IPS DF 19.7 (cell line): ENCODE data around the gene RGS17.
"Not testable (repeated sequence)": the region's sequence is repeated elsewhere in the genome, so short reads cannot be mapped to it uniquely, and the experiment has no call there.

ENCODE experiments used
- DNase-seq: peaks from one replicate; pipeline ENCODE4 v3.0.0-alpha.2; 2013; ENCODE audit warnings: low read depth, low spot score

The RGS17 gene

DNA sequence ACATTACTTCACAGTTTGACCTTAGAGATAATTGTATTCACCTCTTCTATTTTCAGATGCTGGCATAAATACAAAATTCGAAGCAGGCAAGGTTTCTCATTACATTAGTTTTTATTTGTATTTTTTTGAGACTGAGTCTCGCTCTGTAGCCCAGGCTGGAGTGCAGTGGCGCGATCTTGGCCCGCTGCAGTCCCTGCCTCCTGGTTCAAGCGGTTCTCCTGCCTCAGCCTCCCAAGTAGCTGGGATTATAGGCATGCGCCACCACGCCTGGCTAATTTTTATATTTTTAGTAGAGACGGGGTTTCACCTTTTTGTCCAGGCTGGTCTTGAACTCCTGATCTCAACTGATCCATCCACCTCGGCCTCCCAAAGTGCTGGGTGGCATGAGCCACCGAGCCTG lies 145.8 kb downstream of the RGS17 start:
- not testable (repeated sequence) for DNase-seq

- no peak for DNase-seq
Measured at GRCh38 chr6:152984513-152984872, 146.6 kb downstream of the RGS17 start.

DNA sequence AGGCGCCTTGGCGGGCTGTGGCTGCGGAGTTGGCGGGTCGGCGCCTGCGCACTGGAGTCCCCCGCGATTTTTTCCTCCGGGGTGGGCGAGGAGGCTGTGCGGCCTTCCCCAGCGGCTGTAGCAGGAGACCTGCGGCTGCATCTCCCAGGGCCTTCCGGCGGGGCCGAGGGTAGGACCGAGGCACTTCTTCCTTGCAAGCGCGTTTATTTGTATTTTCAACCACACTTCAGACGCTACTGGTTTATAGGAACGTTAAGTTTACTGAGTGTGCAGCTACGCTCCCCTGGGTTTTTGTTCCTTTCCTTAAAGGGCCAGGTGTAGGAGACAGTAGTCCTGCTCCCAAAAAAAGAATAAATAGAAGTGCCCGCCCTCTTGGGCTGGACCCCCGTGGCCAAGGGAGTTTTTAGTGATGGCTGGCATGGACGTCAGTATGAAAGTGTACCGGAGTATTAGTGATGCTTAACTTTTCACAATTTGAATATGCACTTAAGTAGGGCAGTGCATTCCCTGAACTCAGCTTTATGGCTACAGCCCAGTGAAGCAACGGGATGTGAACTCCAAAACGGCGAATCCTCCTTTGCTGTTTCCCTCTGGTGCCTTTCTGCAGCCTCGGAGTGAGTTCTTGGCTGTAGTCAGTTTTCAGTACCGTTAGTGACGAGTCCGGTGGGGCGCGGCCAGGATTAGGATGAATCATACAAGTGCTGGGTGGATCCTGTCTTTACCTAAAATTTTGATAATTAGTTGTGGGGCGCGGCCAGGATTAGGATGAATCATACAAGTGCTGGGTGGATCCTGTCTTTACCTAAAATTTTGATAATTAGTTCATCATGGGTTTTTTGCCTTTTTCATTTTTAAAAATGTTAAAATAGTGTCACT lies 147.2 kb downstream of the RGS17 start:
- no peak for DNase-seq

- peak; percentile 86 for DNase-seq
Measured at GRCh38 chr6:152982904-152983636, 148.0 kb downstream of the RGS17 start, which contains the start of gene FBXO5. Gene FBXO5, minus strand, starts transcription at chr6:152983041. Its CDS starts 82 bp downstream, at chr6:152982959.

GRCh38 chr6:152981989-152982903 lies 148.8 kb downstream of the RGS17 start:
- DNase-seq = no peak

DNA sequence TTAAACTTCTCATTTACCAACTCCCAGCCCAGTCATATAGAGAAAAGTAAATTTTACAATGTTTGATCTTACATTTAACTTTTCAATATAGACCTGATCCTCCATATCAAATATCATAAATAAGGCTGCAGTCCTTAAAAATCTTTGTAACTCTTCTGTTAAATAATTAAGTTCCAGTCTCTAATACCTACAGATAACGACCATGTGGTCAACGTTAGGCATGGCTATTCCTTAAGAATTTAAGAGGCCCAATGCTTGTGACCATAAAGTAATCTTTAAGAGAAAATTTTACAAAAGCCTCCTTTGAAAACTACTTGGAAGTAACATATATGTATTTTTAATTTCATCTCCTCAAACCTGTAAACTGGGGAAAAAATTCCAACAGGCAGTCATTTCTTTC lies 149.9 kb downstream of the RGS17 start:
- DNase-seq = no peak

GRCh38 chr6:152980656-152981055 lies 150.4 kb downstream of the RGS17 start:
- DNase-seq = no peak

DNA sequence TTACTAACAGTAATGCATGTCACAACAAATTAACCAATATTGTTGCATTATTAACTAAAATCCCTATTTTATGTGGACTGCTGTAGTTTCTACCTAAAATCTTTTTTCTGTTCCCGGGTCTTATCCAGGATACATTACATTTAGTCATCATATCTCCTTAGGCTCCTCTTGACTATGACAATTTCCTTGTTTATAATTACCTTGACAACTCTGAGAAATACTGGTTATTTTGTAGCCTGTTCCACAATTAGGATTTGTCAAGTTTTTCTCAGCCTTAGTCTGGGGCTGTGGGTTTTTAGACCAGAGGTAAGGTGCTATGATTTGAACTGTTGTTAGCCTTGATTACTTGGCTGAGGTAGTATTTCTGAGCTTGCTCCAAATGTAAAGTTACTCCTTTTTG lies 152.0 kb downstream of the RGS17 start:
- DNase-seq = no peak

DNA sequence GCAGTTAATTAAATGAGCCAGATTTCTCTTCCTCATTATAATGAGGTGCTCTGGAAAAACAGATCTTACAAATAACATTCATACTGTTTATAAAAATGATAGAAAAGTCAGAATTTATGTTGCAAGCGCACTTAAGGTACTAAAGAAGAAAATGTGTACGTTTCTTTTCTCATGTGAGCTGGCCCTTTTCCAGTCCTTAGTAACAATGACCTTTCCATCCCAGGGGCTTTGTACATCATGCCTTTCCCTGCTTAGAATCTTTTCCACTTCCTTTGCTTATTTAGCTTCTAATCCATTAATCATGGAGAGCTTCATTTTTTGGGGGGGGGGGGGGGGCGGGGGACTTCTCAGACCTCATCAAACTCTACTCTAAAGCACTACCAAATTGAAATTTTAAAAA lies 153.0 kb downstream of the RGS17 start:
- no peak for DNase-seq

GRCh38 chr6:152977556-152977955 lies 153.5 kb downstream of the RGS17 start:
- no peak for DNase-seq

- DNase-seq = no peak
Measured at GRCh38 chr6:152976749-152977148, 154.3 kb downstream of the RGS17 start.

- no peak for DNase-seq
Measured at GRCh38 chr6:152975204-152975915, 155.7 kb downstream of the RGS17 start.

GRCh38 chr6:152973916-152974315 lies 157.2 kb downstream of the RGS17 start:
- no peak for DNase-seq

GRCh38 chr6:152969688-152970418 lies 161.2 kb downstream of the RGS17 start:
- DNase-seq = no peak

DNA sequence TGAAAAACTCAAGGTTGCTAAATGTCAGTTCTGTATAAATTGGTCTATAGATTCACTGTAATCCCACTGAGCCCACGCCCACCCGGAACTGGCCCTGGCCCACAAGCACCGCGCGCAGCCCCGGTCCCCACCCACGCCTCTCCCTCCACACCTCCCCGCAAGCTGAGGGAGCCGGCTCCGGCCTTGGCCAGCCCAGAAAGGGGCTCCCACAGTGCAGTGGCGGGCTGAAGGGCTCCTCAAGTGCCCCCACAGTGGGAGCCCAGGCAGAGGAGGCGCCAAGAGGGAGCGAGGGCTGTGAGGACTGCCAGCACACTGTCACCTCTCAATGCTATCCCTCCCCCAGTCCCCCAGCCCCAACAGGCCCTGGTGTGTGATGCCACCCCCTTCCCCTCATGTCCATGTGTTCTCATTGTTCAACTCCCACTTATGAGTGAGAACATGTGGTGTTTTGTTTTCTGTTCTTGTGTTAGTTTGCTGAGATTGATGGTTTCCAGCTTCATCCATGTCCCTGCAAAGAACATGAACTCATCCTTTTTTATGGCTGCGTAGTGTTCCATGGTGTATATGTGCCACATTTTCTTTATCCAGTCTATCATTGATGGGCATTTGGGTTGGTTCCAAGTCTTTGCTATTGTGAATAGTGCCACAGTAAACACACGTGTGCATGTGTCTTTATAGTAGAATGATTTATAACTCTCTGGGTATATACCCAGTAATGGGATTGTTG lies 164.8 kb downstream of the RGS17 start:
- DNase-seq = not testable (repeated sequence)

- DNase-seq = no peak
Measured at GRCh38 chr6:152959333-152959732, 171.7 kb downstream of the RGS17 start.

DNA sequence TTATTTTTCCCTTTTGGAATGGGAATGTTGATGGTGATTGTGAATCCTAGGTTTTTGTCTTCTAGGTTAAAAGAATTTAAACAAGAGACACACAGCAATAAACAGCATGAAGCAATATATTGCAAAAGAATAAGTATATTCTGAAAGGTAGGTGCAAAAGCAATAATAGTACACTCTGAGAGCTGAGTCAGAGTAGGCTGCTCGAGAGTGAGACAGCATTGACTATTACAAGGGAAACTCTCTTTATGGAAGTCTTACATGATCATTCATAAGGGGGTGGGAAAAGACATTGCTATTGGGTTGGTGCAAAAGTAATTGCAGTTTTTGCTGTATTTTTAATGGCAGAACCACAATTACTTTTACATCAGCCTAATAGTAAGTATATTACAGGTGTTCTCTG lies 173.3 kb downstream of the RGS17 start:
- no peak for DNase-seq
